HL-60 (cell line): ENCODE data around the gene KCNAB1.

Experiments
- DNase-seq, 2 experiments: peaks; one replicate each; pipeline ENCODE4 v3.0.0-alpha.2; 2010 to 2020; ENCODE audit warnings: low read depth in 1 of 2, low spot score in 1 of 2
- H3K27ac ChIP-seq: fragments of 250-450 bp; sonication (Bioruptor Pico); replicated peaks from 2 replicates; pipeline ENCODE4 v1.5.1; 2020; ENCODE audit warnings: mild to moderate bottlenecking, moderate library complexity
- H3K27me3 ChIP-seq: fragments of 250-450 bp; sonication (Bioruptor Pico); 2 replicates; pipeline ENCODE4 v1.5.1; 2021; ENCODE audit warnings: mild to moderate bottlenecking, moderate library complexity; ENCODE audit not compliant: insufficient read depth, poor library complexity, severe bottlenecking
- H3K4me3 ChIP-seq: replicated peaks from 2 replicates; pipeline ENCODE4 v1.5.1; 2011; ENCODE audit warnings: mild to moderate bottlenecking, control low read depth, low read length; ENCODE audit not compliant: insufficient read depth
- GABPA ChIP-seq: IDR thresholded peaks from 2 replicates; pipeline ENCODE4 v1.6.1; 2012; ENCODE audit warnings: low read depth
- POLR2AphosphoS5 ChIP-seq: IDR thresholded peaks from 2 replicates; pipeline ENCODE4 v1.6.1; 2012; ENCODE audit warnings: low read depth
- REST ChIP-seq: IDR thresholded peaks from 2 replicates; pipeline ENCODE4 v1.6.1; 2012; ENCODE audit warnings: low read depth; ENCODE audit not compliant: insufficient replicate concordance
- SPI1 ChIP-seq: IDR thresholded peaks from 2 replicates; pipeline ENCODE4 v1.6.1; 2012; ENCODE audit warnings: low read depth, mild to moderate bottlenecking, borderline replicate concordance
- TF ChIP-seq, protein P1 (sequence below): IDR thresholded peaks from one replicate; pipeline ENCODE4 v1.5.1; 2011; ENCODE audit warnings: low read length, control low read depth, inconsistent platforms; ENCODE audit not compliant: insufficient read depth

KCNAB1 gene

DNA sequence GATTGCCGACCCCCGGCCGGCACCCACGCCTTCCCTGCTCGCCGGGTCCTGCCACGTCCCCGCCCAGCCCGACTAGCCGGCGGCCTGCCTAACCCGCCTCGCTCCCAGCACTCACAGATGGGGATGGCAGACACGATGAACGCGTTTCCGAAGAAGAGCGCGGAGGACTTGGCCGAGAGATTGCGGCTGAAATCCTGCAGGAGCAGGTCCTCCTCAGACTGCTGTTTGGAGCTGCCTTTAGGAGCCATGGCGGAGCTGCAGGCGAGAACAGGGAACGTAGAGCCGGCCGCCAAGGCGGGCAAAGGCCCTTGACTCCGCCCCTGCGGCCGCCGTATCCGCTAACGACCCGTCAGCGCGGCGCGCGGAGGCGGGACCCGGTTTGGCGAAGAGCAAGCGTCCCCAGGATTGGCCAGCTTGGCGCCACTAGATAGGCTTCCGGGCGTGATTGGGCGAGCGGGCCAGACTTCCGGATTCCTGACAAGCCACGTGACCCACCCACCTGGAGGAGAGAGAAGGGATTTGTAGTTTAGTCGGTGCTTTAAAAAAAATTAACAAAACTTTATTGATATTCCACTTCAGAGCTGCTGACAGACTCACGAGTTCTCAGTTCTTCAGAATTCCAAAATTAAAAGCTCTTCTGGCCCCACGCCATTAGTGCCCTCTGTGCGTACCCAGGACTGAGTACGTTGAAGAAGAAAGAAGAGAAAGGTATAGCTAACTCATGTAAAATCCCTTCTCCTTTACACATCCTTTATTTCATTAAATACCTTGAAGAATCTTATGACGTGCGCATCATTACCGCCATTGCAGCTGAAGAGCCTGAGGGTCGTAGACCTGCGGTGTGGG is 434.7 kb downstream of the KCNAB1 start, which contains the start of gene SSR3:
Gene SSR3, minus strand, starts transcription at position 276 of the 846 bp plus-strand sequence. Its CDS starts 28 bp downstream, at position 248.
- Histone ChIP-seq H3K4me3 (peak within 1 kb of the TSS; percentile 89), H3K27me3 (no peaks in the 10 kb centered on the region), H3K27ac (peak within 1 kb of the TSS; percentile 86)
- TF ChIP-seq, protein P1, sequence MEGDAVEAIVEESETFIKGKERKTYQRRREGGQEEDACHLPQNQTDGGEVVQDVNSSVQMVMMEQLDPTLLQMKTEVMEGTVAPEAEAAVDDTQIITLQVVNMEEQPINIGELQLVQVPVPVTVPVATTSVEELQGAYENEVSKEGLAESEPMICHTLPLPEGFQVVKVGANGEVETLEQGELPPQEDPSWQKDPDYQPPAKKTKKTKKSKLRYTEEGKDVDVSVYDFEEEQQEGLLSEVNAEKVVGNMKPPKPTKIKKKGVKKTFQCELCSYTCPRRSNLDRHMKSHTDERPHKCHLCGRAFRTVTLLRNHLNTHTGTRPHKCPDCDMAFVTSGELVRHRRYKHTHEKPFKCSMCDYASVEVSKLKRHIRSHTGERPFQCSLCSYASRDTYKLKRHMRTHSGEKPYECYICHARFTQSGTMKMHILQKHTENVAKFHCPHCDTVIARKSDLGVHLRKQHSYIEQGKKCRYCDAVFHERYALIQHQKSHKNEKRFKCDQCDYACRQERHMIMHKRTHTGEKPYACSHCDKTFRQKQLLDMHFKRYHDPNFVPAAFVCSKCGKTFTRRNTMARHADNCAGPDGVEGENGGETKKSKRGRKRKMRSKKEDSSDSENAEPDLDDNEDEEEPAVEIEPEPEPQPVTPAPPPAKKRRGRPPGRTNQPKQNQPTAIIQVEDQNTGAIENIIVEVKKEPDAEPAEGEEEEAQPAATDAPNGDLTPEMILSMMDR: no peak
- TF ChIP-seq GABPA (peak; percentile 75), POLR2AphosphoS5 (peak; percentile 88), SPI1 (peak; percentile 40; the same call in 1 of the 2 replicates), REST (no peak)
- peak; percentile 94 to 99 for DNase-seq

GRCh38 chr3:156558389-156558788 is 438.0 kb downstream of the KCNAB1 start:
- DNase-seq: no peak
- Histone ChIP-seq H3K27me3 (no peaks in the 10 kb centered on the region), H3K27ac (no peak overlapping the region), H3K4me3 (no peak overlapping the region)
- TF ChIP-seq SPI1 (no peak), REST (no peak), GABPA (no peak), POLR2AphosphoS5 (no peak)
- TF ChIP-seq, protein P1: no peak

- DNase-seq: no peak
- Histone ChIP-seq H3K27ac (no peak overlapping the region), H3K27me3 (no peaks in the 10 kb centered on the region), H3K4me3 (no peak overlapping the region)
- TF ChIP-seq GABPA (no peak), POLR2AphosphoS5 (no peak), SPI1 (no peak), REST (no peak)
Observed at GRCh38 chr3:156559321-156559720, 438.9 kb downstream of the KCNAB1 start.
